Purkinje cell (primary cell): Measurements from ENCODE around the gene MAPK13. TPM values are rescaled to one million over a fixed set of nuclear protein-coding genes. Genes with fewer than 3 reads are reported as not detected.

Experiments
- polyA plus RNA-seq: library from polyadenylated mRNA; unstranded; fragments of >200 nt; fragmentation: Nextera tagmentation; gene quantifications from 2 replicates; pipeline ENCODE4 v1.2.1, GENCODE V29; 2014

Gene MAPK13
- 0.69 and 0.94 TPM in 2 replicates for polyA plus RNA-seq

DNA sequence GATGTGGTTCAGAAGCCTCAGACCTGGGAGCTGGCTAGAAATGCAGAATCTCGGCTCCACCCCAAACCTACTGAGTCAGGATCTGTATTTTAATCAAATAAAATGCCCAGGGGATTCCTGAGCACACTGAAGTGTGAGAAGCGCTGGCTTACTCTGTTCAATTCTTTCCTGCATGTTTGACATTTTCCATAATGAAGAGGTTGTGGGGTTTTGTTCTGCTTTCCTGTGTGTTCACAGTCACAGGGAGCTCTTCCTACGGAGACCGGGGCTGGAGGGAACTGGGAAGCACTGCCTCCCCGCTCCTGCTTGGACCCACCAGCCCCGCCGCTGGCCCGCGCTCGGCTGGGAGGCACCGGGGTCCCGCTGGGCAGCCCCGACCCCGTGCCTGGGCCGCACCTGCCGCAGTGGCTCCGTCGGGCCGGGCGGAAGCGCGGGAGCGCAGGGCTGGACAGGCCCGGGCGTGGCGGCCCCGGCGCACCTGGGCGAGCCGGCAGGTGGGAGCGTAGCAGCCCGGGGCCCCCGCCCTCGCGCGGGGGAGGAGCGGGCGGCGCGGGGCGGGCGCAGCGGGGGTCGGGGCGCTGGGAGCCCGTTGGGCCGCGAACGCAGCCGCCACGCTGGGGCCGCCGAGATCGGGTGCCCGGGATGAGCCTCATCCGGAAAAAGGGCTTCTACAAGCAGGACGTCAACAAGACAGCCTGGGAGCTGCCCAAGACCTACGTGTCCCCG is at the start of gene MAPK13:
TSS of gene MAPK13 (plus strand) at position 573 of the 726 bp plus-strand sequence. CDS start at position 643, 70 bp downstream.

Other genes with a start within 250 kb of the MAPK13 start
- 94.4 and 137 TPM in 2 replicates for gene SRPK1, start 209.4 kb upstream of the MAPK13 start, polyA plus RNA-seq
- 1.4 and 2.9 TPM in 2 replicates for gene SLC26A8, start 105.9 kb upstream of the MAPK13 start, polyA plus RNA-seq
- 8.6 and 10.1 TPM in 2 replicates for gene MAPK14, start 102.7 kb upstream of the MAPK13 start, polyA plus RNA-seq
- gene BRPF3, start 66.2 kb downstream of the MAPK13 start, polyA plus RNA-seq = 5.0 and 8.4 TPM in 2 replicates
- not detected in 2 replicates for gene PNPLA1, start 139.5 kb downstream of the MAPK13 start, polyA plus RNA-seq
- gene BNIP5, start 206.4 kb downstream of the MAPK13 start, polyA plus RNA-seq = not detected in 2 replicates